Epithelial cell of esophagus (primary cell): ENCODE measurements around the gene FAF1.
A peak's percentile ranks its signal among the peaks of the same experiment; 100 is the strongest.
"Not testable (repeated sequence)": the region's sequence is repeated elsewhere in the genome, so short reads cannot be mapped to it uniquely, and the experiment has no call there.

Experiments used
- DNase-seq: peaks from one replicate; pipeline ENCODE4 v3.0.0; 2010; ENCODE audit warnings: low read depth
- H3K4me3 ChIP-seq: 2 replicates; pipeline ENCODE4 v1.5.1; 2011; ENCODE audit warnings: mild to moderate bottlenecking, low read length, control low read depth
- CTCF ChIP-seq: IDR thresholded peaks from 2 replicates; pipeline ENCODE4 v1.5.1; 2011; ENCODE audit warnings: low read depth, mild to moderate bottlenecking, low read length, control low read depth, inconsistent platforms; ENCODE audit not compliant: insufficient read depth; ENCODE audit errors: missing control alignments

Gene FAF1

DNA sequence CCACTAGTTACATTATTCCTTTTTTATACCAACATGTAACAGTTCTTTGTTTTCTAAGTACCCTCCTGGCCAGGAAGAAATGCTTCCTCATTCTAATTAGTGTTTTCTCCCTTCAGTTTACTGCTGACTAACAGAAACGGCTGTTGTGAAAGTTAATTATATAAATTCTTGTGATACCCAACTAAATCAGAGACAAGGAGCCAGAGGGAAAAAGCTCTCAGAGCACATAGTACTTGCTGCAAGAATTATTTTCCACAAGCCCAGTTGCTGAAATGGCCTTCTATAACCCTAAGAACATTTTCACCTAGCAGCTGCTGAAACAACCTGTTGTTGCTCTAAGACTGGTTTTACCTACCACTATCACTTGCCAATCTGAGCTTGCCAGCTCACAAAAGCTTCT, 82.4 kb downstream of the FAF1 start:
- TF ChIP-seq CTCF: no peak
- DNase-seq: no peak
- H3K4me3 ChIP-seq: no peak overlapping the region

DNA sequence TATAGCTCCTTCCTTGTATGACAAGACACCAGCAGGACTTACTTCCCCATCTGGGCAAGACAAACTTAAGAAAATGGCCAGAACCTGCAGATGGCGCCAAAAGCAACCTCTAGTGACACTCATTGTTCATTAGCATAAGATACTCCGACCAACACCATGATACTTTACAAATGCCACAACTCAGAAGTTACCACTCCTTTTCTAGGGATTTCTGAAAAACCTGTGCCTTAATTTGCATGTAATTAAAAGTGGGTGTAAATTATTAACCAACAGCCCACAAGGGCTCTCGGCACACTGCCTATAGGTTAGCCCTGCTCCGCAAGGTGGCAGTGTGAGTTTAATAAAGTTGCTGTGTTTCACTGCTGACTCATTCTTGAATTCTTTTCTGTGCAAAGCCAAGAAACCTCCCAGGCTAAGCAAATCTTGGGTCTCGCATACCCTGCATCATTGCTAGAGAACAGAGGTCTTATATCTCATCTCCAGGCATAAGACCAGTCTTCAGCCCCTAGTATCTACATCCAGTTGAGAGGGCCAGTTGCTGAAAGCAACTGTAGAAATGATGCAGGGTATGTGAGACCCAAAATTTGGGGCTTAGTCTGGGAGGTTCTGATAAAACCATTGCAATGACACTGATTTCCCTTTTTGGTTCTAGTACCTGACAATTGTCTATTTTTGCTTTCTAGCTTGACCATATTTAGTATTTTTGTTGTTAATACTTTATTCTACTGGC, 86.4 kb downstream of the FAF1 start:
- TF ChIP-seq CTCF: peak; percentile 67
- peak; percentile 77 for DNase-seq
- peak overlapping the region; percentile 29 for H3K4me3 ChIP-seq

- not testable (repeated sequence) for DNase-seq, H3K4me3 ChIP-seq
These were observed 95.2 kb downstream of the FAF1 start for GRCh38 chr1:50864845-50865244.

DNA sequence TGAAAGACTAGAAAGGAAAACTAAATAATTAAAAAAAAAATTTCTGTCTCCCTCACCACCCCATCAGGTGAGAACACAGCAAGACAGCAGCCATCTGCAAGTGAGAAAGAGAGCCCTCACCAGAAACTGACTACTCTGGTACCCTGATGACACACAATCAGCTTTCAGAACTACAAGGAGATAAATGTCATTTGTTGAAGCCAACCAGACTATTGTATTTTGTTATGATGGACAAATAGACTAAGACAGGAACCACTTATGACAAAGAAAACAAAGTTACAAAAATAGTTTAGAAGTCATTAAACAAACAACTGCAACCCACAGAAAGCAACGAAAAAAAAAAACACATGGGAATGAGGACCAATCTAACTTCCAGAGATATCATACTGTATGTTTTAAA, 98.3 kb downstream of the FAF1 start:
- DNase-seq: no peak
- TF ChIP-seq CTCF: no peak
- no peak overlapping the region for H3K4me3 ChIP-seq

GRCh38 chr1:50860702-50861101, 99.4 kb downstream of the FAF1 start:
- H3K4me3 ChIP-seq: no peak overlapping the region
- no peak for DNase-seq
- TF ChIP-seq CTCF: no peak

DNA sequence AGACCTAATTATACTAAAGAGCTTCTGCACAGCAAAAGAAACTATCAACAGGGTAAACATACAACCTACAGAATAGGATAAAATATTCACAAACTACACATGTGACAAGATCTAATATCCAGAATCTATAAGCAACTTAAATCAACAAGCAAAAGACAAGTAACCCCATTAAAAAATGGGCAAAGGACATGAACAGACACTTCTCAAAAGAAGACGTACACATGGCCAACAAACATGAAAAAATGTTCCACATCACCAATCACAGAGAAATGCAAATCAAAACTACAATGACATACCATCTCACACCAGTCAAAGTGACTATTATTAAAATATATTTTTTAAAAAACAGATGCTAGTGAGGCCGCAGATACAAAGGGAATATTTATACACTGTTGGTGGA, 99.8 kb downstream of the FAF1 start:
- no peak overlapping the region for H3K4me3 ChIP-seq
- TF ChIP-seq CTCF: no peak
- DNase-seq: no peak

DNA sequence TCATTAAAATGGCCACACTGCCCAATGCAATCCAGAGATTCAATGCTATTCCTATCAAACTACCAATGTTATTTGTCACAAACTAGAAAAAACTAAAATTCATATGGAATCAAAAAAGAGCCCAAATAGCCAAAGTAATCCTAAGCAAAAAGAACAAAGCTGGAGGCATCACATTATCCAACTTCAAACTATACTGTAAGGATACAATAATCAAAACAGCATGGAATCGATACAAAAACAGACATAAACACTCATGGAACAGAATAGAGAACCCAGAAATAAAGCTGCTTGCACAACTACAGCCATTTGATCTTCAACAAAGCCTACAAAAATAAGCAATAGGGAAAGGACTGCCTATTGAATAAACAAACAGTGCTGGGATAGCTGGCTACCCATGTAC, 100.4 kb downstream of the FAF1 start:
- DNase-seq: no peak
- no peak overlapping the region for H3K4me3 ChIP-seq
- no peak for TF ChIP-seq CTCF

- H3K4me3 ChIP-seq: no peak overlapping the region
- no peak for DNase-seq
- TF ChIP-seq CTCF: no peak
These were observed 101.3 kb downstream of the FAF1 start for GRCh38 chr1:50858761-50859160.
